HepG2 (cell line): ENCODE data around the gene MICAL3. TPM values are rescaled to one million over a fixed set of nuclear protein-coding genes. Genes with fewer than 3 reads are reported as not detected.

Experiments
- ATF4 ChIP-seq, 2 experiments: fragments of 450-650 bp in 1 of 2; sonication (generic) in 1 of 2; formaldehyde crosslinking; IDR thresholded peaks; 2 replicates each; pipeline versions ENCODE4 v1.5.0 to v1.8.0; 2020 to 2022; ENCODE audit warnings: mild to moderate bottlenecking in 1 of 2, missing genetic modification reagents in 1 of 2
- E2F5 ChIP-seq: sonication (generic); formaldehyde crosslinking; conservative IDR thresholded peaks from 2 replicates; pipeline ENCODE4 v1.4.0; 2020; ENCODE audit warnings: missing genetic modification reagents
- HNF1A ChIP-seq, 2 experiments: sonication (generic) in 1 of 2; formaldehyde crosslinking in 1 of 2; IDR thresholded peaks; 2 replicates each; pipeline versions ENCODE4 v1.4.0 to v1.6.1; 2016 to 2020; ENCODE audit warnings: borderline replicate concordance in 1 of 2, low read depth in 1 of 2, mild to moderate bottlenecking in 1 of 2, missing genetic modification reagents in 1 of 2
- IKZF4 ChIP-seq: sonication (generic); formaldehyde crosslinking; IDR thresholded peaks from 2 replicates; pipeline ENCODE4 v1.5.1; 2020; ENCODE audit warnings: borderline replicate concordance, mild to moderate bottlenecking, low read depth, missing genetic modification reagents; ENCODE audit errors: not compliant biosample characterization
- MXD1 ChIP-seq: sonication (generic); formaldehyde crosslinking; IDR thresholded peaks from 2 replicates; pipeline ENCODE4 v1.4.0; 2020; ENCODE audit warnings: mild to moderate bottlenecking, missing genetic modification reagents
- NFKB2 ChIP-seq: sonication (generic); formaldehyde crosslinking; IDR thresholded peaks from 2 replicates; pipeline ENCODE4 v1.4.0; 2020; ENCODE audit warnings: missing genetic modification reagents, borderline replicate concordance
- REST ChIP-seq, 2 experiments: IDR thresholded peaks; 2 replicates each; pipeline ENCODE4 v1.6.1; 2011 to 2012; ENCODE audit warnings: low read length in 2 of 2, borderline replicate concordance in 1 of 2, low read depth in 1 of 2, mild to moderate bottlenecking in 1 of 2, moderate library complexity in 1 of 2
- RXRB ChIP-seq: IDR thresholded peaks from 2 replicates; pipeline ENCODE4 v1.6.1; 2016; ENCODE audit warnings: borderline replicate concordance, missing genetic modification reagents, missing compliant biosample characterization
- SYNCRIP ChIP-seq: fragments of 200-400 bp; formaldehyde crosslinking; IDR thresholded peaks from 2 replicates; pipeline ENCODE4 v1.6.1; 2018; ENCODE audit warnings: mild to moderate bottlenecking, low read depth, low read length; ENCODE audit not compliant: insufficient read depth
- U2AF1 ChIP-seq: fragments of 200-400 bp; formaldehyde crosslinking; optimal IDR thresholded peaks from 2 replicates; pipeline ENCODE3; 2017; ENCODE audit warnings: mild to moderate bottlenecking, low read depth, low read length
- ZNF232 ChIP-seq: sonication (generic); formaldehyde crosslinking; IDR thresholded peaks from 2 replicates; pipeline ENCODE4 v1.4.0; 2020; ENCODE audit warnings: missing genetic modification reagents, borderline replicate concordance
- ZNF530 ChIP-seq: sonication (generic); formaldehyde crosslinking; IDR thresholded peaks from 2 replicates; pipeline ENCODE4 v1.5.0; 2020; ENCODE audit warnings: low read depth, mild to moderate bottlenecking, missing genetic modification reagents
- ZNF549 ChIP-seq: sonication (generic); formaldehyde crosslinking; IDR thresholded peaks from 2 replicates; pipeline ENCODE4 v1.5.0; 2020; ENCODE audit warnings: missing genetic modification reagents
- ZNF644 ChIP-seq: IDR thresholded peaks from 2 replicates; pipeline ENCODE4 v1.6.1; 2016; ENCODE audit warnings: low read depth
- polyA plus RNA-seq, 8 experiments: library from polyadenylated mRNA; depleted of rRNA in 3 of 8; stranded (reverse) in 7 of 8; unstranded in 1 of 8; fragments of >200 nt; fragmentation: Illumina TruSeq in 4 of 8; extraction: Trizol in 4 of 8; gene quantifications; 2 replicates each; pipeline versions ENCODE4 v1.2.1 to v1.2.3, GENCODE V29; 2011 to 2016; ENCODE audit warnings: low read depth in 4 of 8, missing spikeins in 1 of 8, mixed read lengths in 1 of 8; ENCODE audit not compliant: insufficient read depth in 1 of 8
- total RNA-seq, 5 experiments: library from RNA; depleted of rRNA; stranded (reverse); fragments of >200 nt; fragmentation: Illumina TruSeq; extraction: Trizol; gene quantifications; 2 replicates each; pipeline ENCODE4 v1.2.3, GENCODE V29; 2016; ENCODE audit warnings: low read depth in 1 of 5

The MICAL3 gene
- total and polyA plus RNA-seq, 2 of the 13 experiments (the other 11 are each of a cell fraction or from before 2014, with no cell fraction given): 5.3 to 12.5 TPM

GRCh38 chr22:17781319-17782031 is 242.9 kb downstream of the MICAL3 start (continued):
- no peak for TF ChIP-seq ZNF232 (CRISPR knock-in tag)
- peak; percentile 29 for TF ChIP-seq IKZF4
- TF ChIP-seq RXRB (CRISPR knock-in tag): 0 out of 2 replicates have a peak, but pooled peaks have one; percentile 21
- no peak for TF ChIP-seq ATF4 (CRISPR knock-in tag; IDR thresholded peaks at IDR 0.05)
- peak; percentile 41; the same call in 1 of the 2 replicates for TF ChIP-seq NFKB2 (CRISPR knock-in tag)
- TF ChIP-seq ZNF549 (CRISPR knock-in tag): no peak
- no peak for TF ChIP-seq SYNCRIP
- no peak for TF ChIP-seq U2AF1
- TF ChIP-seq HNF1A (IDR thresholded peaks at IDR 0.05; ENCODE audit: low read depth): no peak
- no peak for TF ChIP-seq HNF1A (CRISPR knock-in tag; IDR thresholded peaks at IDR 0.05; ENCODE audit: borderline replicate concordance)
- TF ChIP-seq MXD1 (CRISPR knock-in tag): no peak
- TF ChIP-seq ZNF644: no peak
- no peak for TF ChIP-seq E2F5
- no peak for TF ChIP-seq REST (IDR thresholded peaks at IDR 0.05; ENCODE audit: borderline replicate concordance in 1 of 2, low read depth in 1 of 2, low read length in 2 of 2)
- TF ChIP-seq ZNF530 (CRISPR knock-in tag): no peak
